IMR-90 (cell line): ENCODE results near the gene PAK5. TPM values are rescaled to one million over a fixed set of nuclear protein-coding genes. Genes with fewer than 3 reads are reported as not detected.

Source experiments
- ATAC-seq: fragments of 200-7000 bp; cut with Tn5 transposase; 2 replicates; pipeline ENCODE4 v1.9.1; 2020; ENCODE audit warnings: low read depth, mild to moderate bottlenecking, moderate library complexity
- BruUV-seq: library from RNA; stranded (reverse); fragments of 400-500 nt; replicated peaks from 2 replicates; lab custom pipeline; 2021; lab: Mats Ljungman, UMichigan
- CTCF ChIA-PET: fragments of 300-600 bp; formaldehyde crosslinking; extraction: SDS; loops from one replicate; lab custom pipeline; 2021; ENCODE audit warnings: antibody characterized with exemption; lab: Yijun Ruan, JAX
- POLR2A ChIA-PET: fragments of 300-600 bp; sonication (Branson Sonifier 250); formaldehyde crosslinking; loops from one replicate; lab custom pipeline; 2022; ENCODE audit warnings: antibody characterized with exemption; ENCODE audit not compliant: unreplicated experiment; lab: Charles Lee
- DNase-seq: peaks from one replicate; pipeline ENCODE4 v3.0.0; 2013
- H2AFZ ChIP-seq: replicated peaks from 2 replicates; pipeline ENCODE3; 2013; ENCODE audit warnings: low read length, mild to moderate bottlenecking; ENCODE audit not compliant: poor library complexity
- H2AK5ac ChIP-seq: 2 replicates; pipeline ENCODE4 v1.6.1; 2013; ENCODE audit warnings: low read depth, low read length, inconsistent platforms
- H2AK9ac ChIP-seq: replicated peaks from 2 replicates; pipeline ENCODE3; 2013; ENCODE audit warnings: mild to moderate bottlenecking, low read depth, low read length, moderate library complexity; ENCODE audit not compliant: poor library complexity
- H2BK120ac ChIP-seq: 2 replicates; pipeline ENCODE4 v1.6.1; 2013; ENCODE audit warnings: low read depth, low read length, inconsistent platforms
- H2BK15ac ChIP-seq: 3 replicates; pipeline ENCODE4 v1.6.1; 2013; ENCODE audit warnings: low read depth, low read length, inconsistent platforms
- H2BK20ac ChIP-seq: 2 replicates; pipeline ENCODE4 v1.6.1; 2013; ENCODE audit warnings: low read depth, mild to moderate bottlenecking, inconsistent platforms, low read length, moderate library complexity
- H2BK5ac ChIP-seq: 2 replicates; pipeline ENCODE4 v1.6.1; 2013; ENCODE audit warnings: mild to moderate bottlenecking, low read depth, low read length, inconsistent platforms; ENCODE audit not compliant: poor library complexity, severe bottlenecking
- H3K14ac ChIP-seq: replicated peaks from 2 replicates; pipeline ENCODE4 v1.6.1; 2013; ENCODE audit warnings: low read depth, low read length, inconsistent platforms
- H3K18ac ChIP-seq: 2 replicates; pipeline ENCODE4 v1.6.1; 2013; ENCODE audit warnings: low read depth, low read length, control low read depth
- H3K23ac ChIP-seq: 2 replicates; pipeline ENCODE4 v1.6.1; 2013; ENCODE audit warnings: low read depth, low read length, inconsistent platforms
- H3K27ac ChIP-seq: 2 replicates; pipeline ENCODE4 v1.5.1; 2013; ENCODE audit warnings: mild to moderate bottlenecking, control low read depth, low read length; ENCODE audit not compliant: insufficient read depth
- H3K27me3 ChIP-seq: 2 replicates; pipeline ENCODE4 v1.6.1; 2013; ENCODE audit warnings: low read length; ENCODE audit not compliant: control insufficient read depth, insufficient read depth
- H3K36me3 ChIP-seq: 2 replicates; pipeline ENCODE4 v1.6.1; 2013; ENCODE audit warnings: low read length, mixed read lengths; ENCODE audit not compliant: control insufficient read depth, insufficient read depth
- H3K4ac ChIP-seq: 2 replicates; pipeline ENCODE4 v1.6.1; 2013; ENCODE audit warnings: low read depth, low read length, inconsistent platforms
- H3K4me1 ChIP-seq: 2 replicates; pipeline ENCODE4 v1.6.1; 2013; ENCODE audit warnings: low read length, mixed read lengths; ENCODE audit not compliant: control insufficient read depth, insufficient read depth
- H3K4me2 ChIP-seq: 2 replicates; pipeline ENCODE4 v1.6.1; 2013; ENCODE audit warnings: low read depth, mild to moderate bottlenecking, control low read depth, low read length, moderate library complexity
- H3K4me3 ChIP-seq: 2 replicates; pipeline ENCODE4 v1.5.1; 2013; ENCODE audit warnings: low read depth, mild to moderate bottlenecking, control low read depth, low read length, moderate library complexity; ENCODE audit not compliant: insufficient read depth
- H3K56ac ChIP-seq: 2 replicates; pipeline ENCODE4 v1.6.1; 2013; ENCODE audit warnings: low read length, inconsistent platforms; ENCODE audit not compliant: insufficient read depth; ENCODE audit errors: extremely low read depth
- H3K79me1 ChIP-seq, 2 experiments: 2 replicates each; pipeline ENCODE4 v1.6.1; 2013; ENCODE audit warnings: low read length in 2 of 2, inconsistent platforms in 1 of 2, low read depth in 1 of 2
- H3K9ac ChIP-seq: 2 replicates; pipeline ENCODE4 v1.6.1; 2013; ENCODE audit warnings: low read depth, low read length, control low read depth
- H3K9me1 ChIP-seq: 2 replicates; pipeline ENCODE4 v1.6.1; 2013; ENCODE audit warnings: low read length, inconsistent platforms; ENCODE audit not compliant: insufficient read depth
- H3K9me3 ChIP-seq: 2 replicates; pipeline ENCODE4 v1.6.1; 2013; ENCODE audit warnings: low read length; ENCODE audit not compliant: control insufficient read depth, insufficient read depth
- H4K20me1 ChIP-seq: 2 replicates; pipeline ENCODE4 v1.6.1; 2013; ENCODE audit warnings: low read length, inconsistent platforms; ENCODE audit not compliant: insufficient read depth
- H4K5ac ChIP-seq: 2 replicates; pipeline ENCODE4 v1.6.1; 2013; ENCODE audit warnings: mild to moderate bottlenecking, low read depth, low read length, control low read depth
- H4K8ac ChIP-seq, 2 experiments: 2 replicates each; pipeline ENCODE4 v1.6.1; 2013; ENCODE audit warnings: low read depth in 2 of 2, low read length in 2 of 2, control low read depth in 1 of 2, inconsistent platforms in 1 of 2
- H4K91ac ChIP-seq: 2 replicates; pipeline ENCODE4 v1.6.1; 2013; ENCODE audit warnings: low read depth, low read length, inconsistent platforms; ENCODE audit not compliant: insufficient read depth
- CHD1 ChIP-seq: IDR thresholded peaks from 2 replicates; pipeline ENCODE4 v1.6.1; 2012; ENCODE audit warnings: low read depth, low read length, improper control_type of control experiment
- ELK1 ChIP-seq: fragments of 150-350 bp; IDR thresholded peaks from 2 replicates; pipeline ENCODE4 v1.6.1; 2016; ENCODE audit warnings: low read depth, mild to moderate bottlenecking, low read length, moderate library complexity, borderline replicate concordance
- FOS ChIP-seq: fragments of 150-350 bp; IDR thresholded peaks from 2 replicates; pipeline ENCODE4 v1.6.1; 2016; ENCODE audit warnings: low read depth, low read length
- MAFK ChIP-seq: IDR thresholded peaks from 2 replicates; pipeline ENCODE4 v1.6.1; 2012; ENCODE audit warnings: low read depth, low read length, improper control_type of control experiment
- MAZ ChIP-seq: IDR thresholded peaks from 2 replicates; pipeline ENCODE4 v1.6.1; 2012; ENCODE audit warnings: low read depth, mild to moderate bottlenecking, low read length, improper control_type of control experiment, moderate library complexity, borderline replicate concordance
- dilution Hi-C: fragments of 300-500 bp; cut with HindIII; formaldehyde crosslinking; loops from one replicate; pipeline ENCODE4 v1.14.3; 2018; ENCODE audit warnings: low sequenced_read_pairs; ENCODE audit not compliant: unreplicated experiment
- in situ Hi-C: fragments of 300-500 bp; cut with MboI; formaldehyde crosslinking; loops from 3 replicates; pipeline ENCODE4 v1.14.3; 2019; ENCODE audit warnings: low sequenced_read_pairs, inconsistent platforms, mixed read lengths
- intact Hi-C: fragments of 100-400 bp; cut with micrococcal nuclease; formaldehyde crosslinking; loops from 2 replicates; pipeline ENCODE4 v1.10.0; 2022
- polyA plus RNA-seq, 3 experiments: library from polyadenylated mRNA; depleted of rRNA; stranded (reverse); fragments of >200 nt; gene quantifications; 2 replicates each; pipeline ENCODE4 v1.2.3, GENCODE V29; 2012; ENCODE audit warnings: low replicate concordance in 1 of 3
- total RNA-seq: library from RNA; depleted of rRNA; stranded (reverse); fragments of >200 nt; gene quantifications from 2 replicates; pipeline ENCODE4 v1.2.3, GENCODE V29; 2012

The PAK5 gene
- total and polyA plus RNA-seq, 2 of the 4 experiments (the other 2 are of a cell fraction), result not detected

- Histone ChIP-seq H2AFZ (no peak overlapping the region), H3K4ac (no peak overlapping the region), H3K56ac (no peak overlapping the region), H2BK15ac (no peak overlapping the region), H2BK5ac (no peak overlapping the region), H4K5ac (no peak overlapping the region), H3K36me3 (no peaks in the 10 kb centered on the region), H3K14ac (no peak overlapping the region), H3K9me3 (no peaks in the 10 kb centered on the region), H3K9me1 (no peaks in the 10 kb centered on the region), H3K4me2 (no peak overlapping the region), H2AK5ac (no peak overlapping the region), H3K79me1 (no peaks in the 10 kb centered on the region), H3K4me3 (no peak overlapping the region), H3K4me1 (no peaks in the 10 kb centered on the region), H4K91ac (no peak overlapping the region), H3K27ac (no peak overlapping the region), H3K27me3 (no peaks in the 10 kb centered on the region), H3K23ac (no peak overlapping the region), H2BK20ac (no peak overlapping the region), H3K9ac (no peak overlapping the region), H2AK9ac (no peak overlapping the region), H2BK120ac (no peak overlapping the region), H4K20me1 (no peaks in the 10 kb centered on the region), H4K8ac (no peak overlapping the region), H3K18ac (no peak overlapping the region)
- DNase-seq (no peak), ATAC-seq (no peak)
- intact Hi-C loops, result no loop called here
- ChIA-PET CTCF (no interaction called here), POLR2A (no interaction called here)
- in situ Hi-C loops, result no loop called here
- no TSS peak for BruUV-seq
- TF ChIP-seq CHD1, result no peak
- no peak for TF ChIP-seq MAFK
- no peak for TF ChIP-seq ELK1
- no peak for TF ChIP-seq MAZ
- TF ChIP-seq FOS, result no peak
- dilution Hi-C loops, result no loop called here
Observed at GRCh38 chr20:9815632-9816031, 23.2 kb downstream of the PAK5 start.
